Activated CD8-positive, alpha-beta T cell treated with anti-CD3 and anti-CD28 coated beads for 36 hours (primary cell): Measurements from ENCODE around the gene RILPL2. TPM values are rescaled to one million over a fixed set of nuclear protein-coding genes. Genes with fewer than 3 reads are reported as not detected.
"Not testable (repeated sequence)": the region's sequence is repeated elsewhere in the genome, so short reads cannot be mapped to it uniquely, and the experiment has no call there.

Experiments used
- ATAC-seq: fragments of 200-7000 bp; cut with Tn5 transposase; one replicate; pipeline ENCODE4 v1.10.0; 2021; ENCODE audit warnings: mild to moderate bottlenecking, moderate library complexity
- CTCF ChIA-PET: fragments of 350-600 bp; sonication (Branson Sonifier 250); formaldehyde crosslinking; loops from one replicate; lab custom pipeline; 2021; ENCODE audit warnings: antibody characterized with exemption; lab: Charles Lee
- POLR2A ChIA-PET: fragments of 350-600 bp; sonication (Branson Sonifier 250); formaldehyde crosslinking; loops from one replicate; lab custom pipeline; 2021; ENCODE audit warnings: antibody characterized with exemption; lab: Charles Lee
- DNase-seq: peaks from one replicate; pipeline ENCODE4 v3.0.0-alpha.2; 2020
- H3K27ac Mint-ChIP-seq: one replicate; pipeline ENCODE4 v1.8.0; 2021; ENCODE audit warnings: mild to moderate bottlenecking, mixed read lengths
- H3K27me3 Mint-ChIP-seq: one replicate; pipeline ENCODE4 v1.8.0; 2021; ENCODE audit warnings: mixed read lengths
- H3K36me3 Mint-ChIP-seq: one replicate; pipeline ENCODE4 v1.8.0; 2021; ENCODE audit warnings: low read depth, mixed read lengths
- H3K4me1 Mint-ChIP-seq: one replicate; pipeline ENCODE4 v1.8.0; 2021; ENCODE audit warnings: low read depth, mixed read lengths
- H3K4me3 Mint-ChIP-seq: one replicate; pipeline ENCODE4 v1.8.0; 2021; ENCODE audit warnings: mild to moderate bottlenecking, moderate library complexity, mixed read lengths
- H3K9me3 Mint-ChIP-seq: one replicate; pipeline ENCODE4 v1.8.0; 2021; ENCODE audit warnings: mixed read lengths
- CTCF ChIP-seq: fragments of 200-600 bp; IDR thresholded peaks from one replicate; pipeline ENCODE4 v1.8.0; 2022; ENCODE audit warnings: antibody characterized with exemption, mild to moderate bottlenecking
- intact Hi-C: fragments of 100-400 bp; cut with micrococcal nuclease; formaldehyde crosslinking; loops from one replicate; pipeline ENCODE4 v1.10.0; 2022
- total RNA-seq, 2 experiments: library from RNA; stranded (reverse); gene quantifications; one replicate each; pipeline ENCODE4 v1.2.3, GENCODE V29; 2021

RILPL2 gene
- total RNA-seq, 2 experiments from 2014 or later: 9.0 to 9.3 TPM

DNA sequence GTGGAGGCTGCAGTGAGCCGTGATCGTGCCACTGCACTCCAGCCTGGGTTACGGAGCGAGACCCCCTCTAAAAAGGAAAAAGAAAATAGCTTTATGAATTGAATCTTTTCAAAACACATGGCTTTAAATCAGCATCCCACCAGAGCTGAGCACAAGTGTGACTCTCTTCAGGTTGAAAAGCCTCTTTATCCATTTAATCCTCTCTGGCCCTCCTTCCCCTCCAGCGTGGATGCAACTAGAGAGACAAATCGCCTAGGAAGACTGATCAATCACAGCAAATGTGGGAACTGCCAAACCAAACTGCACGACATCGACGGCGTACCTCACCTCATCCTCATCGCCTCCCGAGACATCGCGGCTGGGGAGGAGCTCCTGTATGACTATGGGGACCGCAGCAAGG is 29.2 kb downstream of the RILPL2 start:
- DNase-seq, H3K4me3 Mint-ChIP-seq, H3K27me3 Mint-ChIP-seq, intact Hi-C loops, ATAC-seq, H3K9me3 Mint-ChIP-seq, H3K27ac Mint-ChIP-seq, H3K4me1 Mint-ChIP-seq, POLR2A ChIA-PET: not testable (repeated sequence)
- peaks cover 26% of the 10 kb centered on the region for H3K36me3 Mint-ChIP-seq
- CTCF ChIA-PET: interaction anchor here (1.1 kb wide), 1 partner anchor 176 kb away, joined by 3 read pairs; no protein-coding TSS in a partner anchor

DNA sequence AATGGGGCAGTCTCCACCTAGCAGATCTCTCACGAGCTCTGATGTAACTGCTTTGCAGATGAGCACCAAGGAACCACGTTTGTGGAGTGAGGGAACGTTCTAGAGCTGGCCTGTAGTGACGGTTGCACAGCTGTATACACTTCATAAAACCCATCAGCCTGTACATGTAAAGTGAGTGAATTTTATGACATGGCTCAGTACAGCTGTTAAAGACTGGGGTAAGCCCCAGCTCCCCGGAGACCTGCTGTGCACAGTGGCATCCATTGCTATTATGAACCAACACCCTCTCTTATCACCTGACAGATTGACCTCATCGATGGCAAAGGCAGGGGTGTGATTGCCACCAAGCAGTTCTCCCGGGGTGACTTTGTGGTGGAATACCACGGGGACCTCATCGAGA is 31.9 kb downstream of the RILPL2 start:
- Mint-ChIP-seq H3K27ac (no peak overlapping the region), H3K4me1 (no peaks in the 10 kb centered on the region), H3K4me3 (no peak overlapping the region), H3K9me3 (no peaks in the 10 kb centered on the region), H3K36me3 (peaks cover 27% of the 10 kb centered on the region), H3K27me3 (no peaks in the 10 kb centered on the region)
- intact Hi-C loops: no loop called here
- no peak for ATAC-seq
- ChIA-PET POLR2A (interaction anchor here (1.2 kb wide), 1 partner anchor 10 kb away, joined by 3 read pairs; no protein-coding TSS in a partner anchor), CTCF (no interaction called here)
- no peak for TF ChIP-seq CTCF
- no peak for DNase-seq

DNA sequence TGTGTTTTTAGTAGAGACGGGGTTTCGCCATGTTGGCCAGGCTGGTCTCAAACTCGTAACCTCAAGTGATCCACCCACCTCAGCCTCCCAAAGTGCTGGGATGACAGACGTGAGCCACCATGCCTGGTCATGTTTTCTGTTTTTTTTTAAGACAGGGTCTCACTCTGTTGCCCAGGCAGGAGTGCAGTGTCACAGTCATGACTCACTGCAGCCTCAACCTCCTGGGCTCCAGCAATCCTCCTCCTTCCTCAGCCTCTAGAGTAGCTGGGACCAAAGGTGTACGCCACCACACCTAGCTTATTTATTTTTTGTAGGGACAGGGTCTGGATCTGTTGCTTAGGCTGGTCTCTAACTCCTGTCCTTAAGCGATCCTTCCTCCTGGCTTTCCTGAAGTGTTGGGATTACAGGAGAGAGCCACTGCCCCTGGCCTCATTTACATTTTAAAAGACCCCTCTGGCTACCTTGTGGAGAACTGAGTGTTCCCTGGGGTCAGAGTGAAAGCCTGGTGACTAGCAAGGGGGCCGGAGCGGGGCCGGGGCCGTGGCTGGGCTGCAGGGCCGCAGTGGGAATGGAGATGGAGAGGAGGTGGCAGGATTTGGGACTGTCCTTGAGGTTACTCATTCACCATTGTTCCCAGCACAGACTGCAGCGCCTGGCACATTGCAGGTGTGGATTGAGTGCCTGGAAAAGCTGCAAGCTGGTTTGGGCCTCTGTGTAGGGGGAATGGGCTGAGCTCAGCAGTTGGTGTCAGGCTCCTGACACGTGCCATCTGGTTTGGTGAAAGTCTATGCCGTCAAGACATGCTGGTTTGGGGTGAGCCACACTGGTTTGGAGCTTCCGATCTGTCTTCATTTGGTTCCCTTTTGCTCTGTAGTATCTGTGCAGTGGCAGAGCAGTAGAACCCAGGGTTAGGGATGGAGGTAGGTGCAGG is 34.5 kb downstream of the RILPL2 start:
- DNase-seq: no peak
- no peaks in the 10 kb centered on the region for H3K9me3 Mint-ChIP-seq
- TF ChIP-seq CTCF: no peak
- peaks cover 26% of the 10 kb centered on the region for H3K36me3 Mint-ChIP-seq
- intact Hi-C loops: no loop called here
- no peaks in the 10 kb centered on the region for H3K27me3 Mint-ChIP-seq
- H3K4me3 Mint-ChIP-seq: no peak overlapping the region
- no peak for ATAC-seq
- H3K27ac Mint-ChIP-seq: no peak overlapping the region
- ChIA-PET CTCF (no interaction called here), POLR2A (interaction anchor here (0.6 kb wide), 1 partner anchor 36 kb away, joined by 3 read pairs; no protein-coding TSS in a partner anchor)
- peaks cover 2% of the 10 kb centered on the region for H3K4me1 Mint-ChIP-seq

- Mint-ChIP-seq H3K27ac (peak overlapping the region; percentile 2), H3K27me3 (no peaks in the 10 kb centered on the region), H3K4me1 (peaks cover 2% of the 10 kb centered on the region), H3K4me3 (no peak overlapping the region), H3K9me3 (no peaks in the 10 kb centered on the region), H3K36me3 (peaks cover 30% of the 10 kb centered on the region)
- TF ChIP-seq CTCF: no peak
- DNase-seq: no peak
- CTCF ChIA-PET: no interaction called here
- POLR2A ChIA-PET: no interaction called here
- intact Hi-C loops: no loop called here
- ATAC-seq: no peak
Measured at GRCh38 chr12:123399255-123399617, 37.2 kb downstream of the RILPL2 start.

- Mint-ChIP-seq H3K4me1 (peaks cover 2% of the 10 kb centered on the region), H3K27ac (no peak overlapping the region), H3K9me3 (no peaks in the 10 kb centered on the region), H3K36me3 (peaks cover 28% of the 10 kb centered on the region), H3K4me3 (no peak overlapping the region), H3K27me3 (no peaks in the 10 kb centered on the region)
- DNase-seq (no peak), ATAC-seq (no peak)
- intact Hi-C loops: no loop called here
- POLR2A ChIA-PET: no interaction called here
- TF ChIP-seq CTCF: no peak
- CTCF ChIA-PET: no interaction called here
Measured at GRCh38 chr12:123398550-123399254, 37.8 kb downstream of the RILPL2 start.
